Transverse colon (tissue), 3 donors: ENCODE data around the gene LDHAL6B.

Experiments
- CTCF ChIP-seq, 5 experiments: fragments of 200-600 bp in 3 of 5; fragments of 450-650 bp in 2 of 5; sonication (generic) in 3 of 5; IDR thresholded peaks; 1 replicate in 2 of 5; 2 replicates in 3 of 5; pipeline ENCODE4 v1.5.1; 2016 to 2017; ENCODE audit warnings: antibody characterized with exemption in 5 of 5, inconsistent platforms in 3 of 5, mild to moderate bottlenecking in 2 of 5, moderate library complexity in 1 of 5
- EP300 ChIP-seq: sonication (generic); formaldehyde crosslinking; IDR thresholded peaks from one replicate; pipeline ENCODE4 v1.6.1; 2017; ENCODE audit warnings: antibody characterized with exemption, low read depth
- POLR2A ChIP-seq: fragments of 450-650 bp; IDR thresholded peaks from one replicate; pipeline ENCODE4 v1.6.1; 2016; ENCODE audit warnings: antibody characterized with exemption, mild to moderate bottlenecking, moderate library complexity

- TF ChIP-seq CTCF (IDR thresholded peaks at IDR 0.05) (no peak), POLR2A (no peak), EP300 (no peak)
These were observed 17.1 kb downstream of the LDHAL6B start for GRCh38 chr15:59223736-59224135.
